Vagina (tissue), 2 donors: ENCODE data around the gene GSTA1. TPM values are rescaled to one million over a fixed set of nuclear protein-coding genes. Genes with fewer than 3 reads are reported as not detected.
"Not testable (repeated sequence)": the region's sequence is repeated elsewhere in the genome, so short reads cannot be mapped to it uniquely, and the experiment has no call there.

Source experiments
- DNase-seq, 2 donors: peaks; one replicate each; pipeline ENCODE4 v3.0.0-alpha.2; 2017; ENCODE audit errors: extremely low spot score in 2 of 2
- H3K27ac ChIP-seq: fragments of 200-600 bp; sonication (generic); one replicate; pipeline ENCODE4 v1.5.1; 2019
- H3K27me3 ChIP-seq: fragments of 200-600 bp; sonication (generic); one replicate; pipeline ENCODE4 v1.5.1; 2019
- H3K36me3 ChIP-seq, 2 donors: fragments of 200-600 bp; sonication (generic); one replicate each; pipeline ENCODE4 v1.5.1; 2017 to 2019
- H3K4me1 ChIP-seq: fragments of 200-600 bp; sonication (generic); one replicate; pipeline ENCODE4 v1.5.1; 2019
- H3K4me3 ChIP-seq, 2 donors: fragments of 200-600 bp; sonication (generic); 1 replicate in 1 of 2; 2 replicates in 1 of 2; pipeline ENCODE4 v1.5.1; 2016 to 2019
- H3K9me3 ChIP-seq: fragments of 200-600 bp; sonication (generic); one replicate; pipeline ENCODE4 v1.5.1; 2019
- POLR2A ChIP-seq, 2 donors: fragments of 450-650 bp; IDR thresholded peaks; one replicate each; pipeline ENCODE4 v1.6.1; 2017; ENCODE audit warnings: antibody characterized with exemption in 2 of 2, mild to moderate bottlenecking in 2 of 2, moderate library complexity in 2 of 2
- POLR2AphosphoS5 ChIP-seq, 2 donors: sonication (generic); formaldehyde crosslinking; IDR thresholded peaks; one replicate each; pipeline ENCODE4 v1.9.0; 2017; ENCODE audit warnings: antibody characterized with exemption in 2 of 2, mild to moderate bottlenecking in 2 of 2, low read depth in 1 of 2; ENCODE audit not compliant: insufficient read depth in 1 of 2
- intact Hi-C: fragments of 100-400 bp; cut with DNase I; formaldehyde crosslinking; loops from one replicate; pipeline ENCODE4 v1.15.1; 2023
- total RNA-seq: library from RNA; depleted of rRNA; stranded (reverse); fragments of >200 nt; gene quantifications from one replicate; pipeline ENCODE4 v1.2.3, GENCODE V29; 2016
- TF ChIP-seq, protein P1 (sequence below), 3 experiments: fragments of 450-650 bp in 2 of 3; fragments of 200-600 bp in 1 of 3; sonication (generic) in 1 of 3; IDR thresholded peaks; one replicate each; pipeline ENCODE4 v1.5.1; 2017 to 2019; ENCODE audit warnings: antibody characterized with exemption in 3 of 3, mild to moderate bottlenecking in 2 of 3, moderate library complexity in 2 of 3

GSTA1 gene
- total RNA-seq, 1 donor from 2014 or later = 1.7 TPM

DNA sequence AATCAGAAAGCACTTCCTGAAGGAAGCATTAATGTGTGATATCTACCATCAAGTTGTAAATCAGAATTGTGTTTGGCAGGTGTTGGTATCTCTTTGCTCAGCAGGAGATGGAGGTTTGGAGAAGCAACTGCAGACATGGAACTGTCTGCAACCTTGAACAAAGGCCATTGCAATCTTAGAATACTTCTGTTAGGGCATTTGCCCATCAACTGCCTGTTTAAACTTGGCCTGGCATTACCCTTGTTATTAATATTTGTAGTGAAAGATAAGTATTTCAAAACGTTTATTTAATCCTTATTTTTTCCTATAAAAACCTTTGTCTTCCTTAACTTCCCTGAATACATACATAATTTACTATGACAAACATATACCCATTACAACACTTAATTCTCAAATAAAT, 22.9 kb upstream of the GSTA1 start:
- intact Hi-C loops = loop anchor here (1.0 kb wide), 1 partner anchor 40 kb away; no protein-coding TSS in a partner anchor
- no peak for DNase-seq
- no peak overlapping the region for H3K4me3 ChIP-seq
- no peaks in the 10 kb centered on the region for H3K27me3 ChIP-seq
- H3K9me3 ChIP-seq = no peaks in the 10 kb centered on the region
- no peaks in the 10 kb centered on the region for H3K36me3 ChIP-seq
- TF ChIP-seq, protein P1, sequence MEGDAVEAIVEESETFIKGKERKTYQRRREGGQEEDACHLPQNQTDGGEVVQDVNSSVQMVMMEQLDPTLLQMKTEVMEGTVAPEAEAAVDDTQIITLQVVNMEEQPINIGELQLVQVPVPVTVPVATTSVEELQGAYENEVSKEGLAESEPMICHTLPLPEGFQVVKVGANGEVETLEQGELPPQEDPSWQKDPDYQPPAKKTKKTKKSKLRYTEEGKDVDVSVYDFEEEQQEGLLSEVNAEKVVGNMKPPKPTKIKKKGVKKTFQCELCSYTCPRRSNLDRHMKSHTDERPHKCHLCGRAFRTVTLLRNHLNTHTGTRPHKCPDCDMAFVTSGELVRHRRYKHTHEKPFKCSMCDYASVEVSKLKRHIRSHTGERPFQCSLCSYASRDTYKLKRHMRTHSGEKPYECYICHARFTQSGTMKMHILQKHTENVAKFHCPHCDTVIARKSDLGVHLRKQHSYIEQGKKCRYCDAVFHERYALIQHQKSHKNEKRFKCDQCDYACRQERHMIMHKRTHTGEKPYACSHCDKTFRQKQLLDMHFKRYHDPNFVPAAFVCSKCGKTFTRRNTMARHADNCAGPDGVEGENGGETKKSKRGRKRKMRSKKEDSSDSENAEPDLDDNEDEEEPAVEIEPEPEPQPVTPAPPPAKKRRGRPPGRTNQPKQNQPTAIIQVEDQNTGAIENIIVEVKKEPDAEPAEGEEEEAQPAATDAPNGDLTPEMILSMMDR (IDR thresholded peaks at IDR 0.05) = no peak
- TF ChIP-seq POLR2AphosphoS5 (IDR thresholded peaks at IDR 0.05; ENCODE audit: insufficient read depth in 1 of 2, low read depth in 1 of 2) (no peak), POLR2A (IDR thresholded peaks at IDR 0.05) (no peak)
- H3K27ac ChIP-seq = no peak overlapping the region
- no peaks in the 10 kb centered on the region for H3K4me1 ChIP-seq

DNA sequence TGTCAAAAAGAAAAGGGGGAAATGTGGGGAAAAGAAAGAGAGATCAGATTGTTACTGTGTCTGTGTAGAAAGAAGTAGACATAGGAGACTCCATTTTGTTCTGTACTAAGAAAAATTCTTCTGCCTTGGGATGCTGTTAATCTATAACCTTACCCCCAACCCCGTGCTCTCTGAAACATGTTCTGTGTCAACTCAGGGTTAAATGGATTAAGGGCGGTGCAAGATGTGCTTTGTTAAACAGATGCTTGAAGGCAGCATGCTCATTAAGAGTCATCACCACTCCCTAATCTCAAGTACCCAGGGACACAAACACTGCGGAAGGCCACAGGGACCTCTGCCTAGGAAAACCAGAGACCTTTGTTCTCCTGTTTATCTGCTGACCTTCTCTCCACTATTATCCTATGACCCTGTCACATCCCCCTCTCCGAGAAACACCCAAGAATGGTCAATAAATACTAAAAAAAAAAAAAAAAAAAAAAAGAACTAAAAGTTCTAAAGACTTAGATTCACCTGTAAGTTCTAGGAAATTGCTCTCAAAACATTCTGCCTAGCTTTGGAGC, 22.4 kb upstream of the GSTA1 start:
- DNase-seq, H3K4me3 ChIP-seq, H3K36me3 ChIP-seq, H3K27ac ChIP-seq, H3K27me3 ChIP-seq, H3K4me1 ChIP-seq, H3K9me3 ChIP-seq: not testable (repeated sequence)
- intact Hi-C loops = loop anchor here (1.0 kb wide), 1 partner anchor 40 kb away; no protein-coding TSS in a partner anchor

DNA sequence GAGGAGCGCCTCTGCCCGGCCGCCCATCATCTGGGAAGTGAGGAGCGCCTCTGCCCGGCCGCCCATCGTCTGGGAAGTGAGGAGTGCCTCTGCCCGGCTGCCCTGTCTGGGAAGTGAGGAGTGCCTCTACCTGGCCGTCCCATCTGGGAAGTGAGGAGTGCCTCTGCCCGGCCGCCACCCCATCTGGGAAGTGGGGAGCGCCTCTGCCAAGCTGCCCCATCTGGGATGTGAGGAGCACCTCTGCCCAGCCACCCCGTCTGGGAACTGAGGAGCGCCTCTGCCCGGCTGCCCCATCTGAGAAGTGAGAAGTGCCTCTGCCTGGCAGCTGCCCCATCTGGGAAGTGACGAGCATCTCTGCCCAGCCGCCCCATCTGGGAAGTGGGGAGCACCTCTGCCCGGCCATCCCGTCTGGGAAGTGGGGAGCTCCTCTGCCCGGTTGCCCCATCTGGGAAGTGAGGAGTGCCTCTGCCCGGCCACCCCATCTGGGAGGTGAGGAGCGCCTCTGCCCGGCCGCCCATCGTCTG, 21.7 kb upstream of the GSTA1 start:
- intact Hi-C loops, H3K27ac ChIP-seq, H3K4me1 ChIP-seq, H3K9me3 ChIP-seq, H3K36me3 ChIP-seq, H3K4me3 ChIP-seq, H3K27me3 ChIP-seq, DNase-seq: not testable (repeated sequence)

DNA sequence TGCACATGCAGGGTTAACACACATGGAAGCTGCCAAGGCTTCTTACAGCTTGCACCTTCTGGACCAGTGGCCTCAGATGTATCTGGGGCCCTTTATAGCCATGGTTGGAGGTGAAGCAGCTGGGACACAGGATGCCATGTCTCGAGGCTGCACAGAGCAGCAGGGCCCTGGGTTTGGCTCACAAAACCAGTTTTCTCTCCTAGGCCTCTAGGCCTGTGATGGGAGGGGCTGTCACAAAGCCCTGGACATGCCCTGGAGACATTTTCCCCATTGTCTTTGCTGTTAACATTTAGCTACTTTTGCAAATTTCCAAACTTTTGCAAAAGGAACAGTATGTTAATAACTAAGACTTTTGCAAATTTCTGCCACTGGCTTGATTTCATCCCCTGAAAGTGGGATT, 18.2 kb upstream of the GSTA1 start:
- no peak for TF ChIP-seq POLR2A (IDR thresholded peaks at IDR 0.05)
- no peak for TF ChIP-seq POLR2AphosphoS5 (IDR thresholded peaks at IDR 0.05; ENCODE audit: insufficient read depth in 1 of 2, low read depth in 1 of 2)
- TF ChIP-seq, protein P1 (IDR thresholded peaks at IDR 0.05) = no peak
- no peak overlapping the region for H3K4me3 ChIP-seq
- no peak for DNase-seq
- no peaks in the 10 kb centered on the region for H3K27me3 ChIP-seq
- intact Hi-C loops = no loop called here
- H3K27ac ChIP-seq = no peak overlapping the region
- no peaks in the 10 kb centered on the region for H3K36me3 ChIP-seq
- H3K4me1 ChIP-seq = no peaks in the 10 kb centered on the region
- no peaks in the 10 kb centered on the region for H3K9me3 ChIP-seq

DNA sequence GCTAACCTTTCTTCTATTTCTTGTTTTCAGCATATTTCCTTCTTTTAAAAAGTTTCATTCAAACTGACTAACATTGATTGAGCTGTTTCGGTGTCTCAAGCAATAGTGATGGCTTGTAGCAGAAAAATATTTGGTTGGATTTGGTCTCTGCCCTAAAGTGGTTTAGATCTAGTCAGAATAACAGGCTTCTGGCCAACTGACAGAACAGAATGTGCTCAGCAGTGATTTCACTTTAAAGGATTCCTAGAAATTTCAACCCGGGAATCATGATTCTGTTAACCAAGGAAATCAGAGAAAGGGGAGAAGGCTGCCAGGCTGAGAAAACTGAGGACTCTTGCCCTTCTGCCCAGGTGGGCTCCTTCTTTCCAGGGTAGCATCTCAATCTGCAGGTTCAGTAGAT, 16.6 kb upstream of the GSTA1 start:
- Histone ChIP-seq H3K27me3 (no peaks in the 10 kb centered on the region), H3K27ac (no peak overlapping the region), H3K36me3 (no peaks in the 10 kb centered on the region), H3K4me3 (no peak overlapping the region), H3K9me3 (no peaks in the 10 kb centered on the region), H3K4me1 (no peaks in the 10 kb centered on the region)
- no peak for DNase-seq
- TF ChIP-seq POLR2AphosphoS5 (IDR thresholded peaks at IDR 0.05; ENCODE audit: insufficient read depth in 1 of 2, low read depth in 1 of 2) = no peak
- intact Hi-C loops = no loop called here

DNA sequence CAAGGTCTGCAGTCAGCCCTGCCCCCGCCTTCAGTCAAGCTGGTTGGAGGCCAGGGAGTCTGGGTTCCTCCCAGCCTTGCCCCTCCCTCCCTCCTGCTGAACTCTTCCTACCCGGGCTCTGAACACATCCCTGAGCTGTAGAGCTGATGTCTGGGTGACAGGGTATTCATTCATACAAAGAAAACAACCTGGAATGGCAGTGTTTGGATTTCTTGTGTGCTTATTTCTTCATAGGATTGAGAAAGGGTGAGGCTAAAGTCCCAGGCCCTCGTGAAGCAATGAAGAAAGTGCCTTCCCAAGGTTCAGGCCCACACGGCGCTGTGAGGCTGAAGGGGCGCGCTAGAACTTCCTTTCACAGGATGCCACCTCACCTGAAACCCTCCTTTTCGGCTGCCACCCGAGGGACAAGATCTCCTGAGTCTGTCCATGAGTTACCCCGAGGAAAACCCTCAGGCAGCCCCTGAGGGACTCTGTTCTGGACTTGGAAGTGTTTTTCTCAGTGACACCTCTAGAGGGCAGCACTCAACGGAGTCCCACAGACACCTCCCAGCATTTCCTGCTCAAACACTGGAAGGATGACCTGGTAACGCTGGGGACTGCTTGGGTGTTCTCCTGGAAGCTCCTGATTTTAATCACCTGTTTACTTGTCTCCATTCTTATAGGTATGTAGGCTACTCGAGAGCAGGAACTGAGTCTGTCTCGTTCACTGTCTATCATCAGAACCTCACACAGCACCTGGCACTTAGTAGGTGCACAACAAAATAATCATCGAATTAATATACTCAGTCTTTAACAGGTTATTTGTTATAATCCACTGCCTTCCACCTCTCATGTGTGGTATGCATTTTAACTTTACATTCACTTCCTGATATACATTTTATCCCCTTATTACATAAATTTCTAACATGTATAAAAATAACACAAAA, 11.8 kb upstream of the GSTA1 start:
- intact Hi-C loops = no loop called here
- Histone ChIP-seq H3K27me3 (no peaks in the 10 kb centered on the region), H3K27ac (no peak overlapping the region), H3K4me3 (no peak overlapping the region), H3K9me3 (no peaks in the 10 kb centered on the region), H3K4me1 (no peaks in the 10 kb centered on the region), H3K36me3 (no peaks in the 10 kb centered on the region)
- no peak for DNase-seq
- TF ChIP-seq POLR2A (IDR thresholded peaks at IDR 0.05) (no peak), POLR2AphosphoS5 (IDR thresholded peaks at IDR 0.05; ENCODE audit: insufficient read depth in 1 of 2, low read depth in 1 of 2) (no peak)
- TF ChIP-seq, protein P1 (IDR thresholded peaks at IDR 0.05) = peak in 2 of 3 experiments; percentile 25 to 37

DNA sequence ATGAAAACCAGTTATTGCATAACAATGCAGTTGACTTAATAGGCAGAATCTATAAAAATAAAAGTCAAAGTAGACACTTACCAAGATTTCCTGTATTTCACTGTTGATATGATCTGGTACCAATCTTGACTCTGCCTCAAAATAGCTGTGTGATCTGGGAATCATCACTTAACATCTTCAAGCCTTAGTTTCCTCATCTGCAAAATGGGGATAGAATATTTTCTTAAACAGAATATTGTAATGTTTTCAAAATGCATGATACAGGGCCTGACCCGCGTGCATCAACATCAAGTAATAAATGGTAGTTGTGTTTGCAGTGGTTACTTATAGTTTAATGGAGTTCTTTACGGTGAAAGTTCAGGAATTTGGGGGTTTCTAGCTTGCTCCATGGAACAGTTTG, 10.9 kb upstream of the GSTA1 start:
- H3K27ac ChIP-seq, H3K4me3 ChIP-seq, intact Hi-C loops, H3K4me1 ChIP-seq, H3K27me3 ChIP-seq, H3K9me3 ChIP-seq, DNase-seq, H3K36me3 ChIP-seq: not testable (repeated sequence)

DNA sequence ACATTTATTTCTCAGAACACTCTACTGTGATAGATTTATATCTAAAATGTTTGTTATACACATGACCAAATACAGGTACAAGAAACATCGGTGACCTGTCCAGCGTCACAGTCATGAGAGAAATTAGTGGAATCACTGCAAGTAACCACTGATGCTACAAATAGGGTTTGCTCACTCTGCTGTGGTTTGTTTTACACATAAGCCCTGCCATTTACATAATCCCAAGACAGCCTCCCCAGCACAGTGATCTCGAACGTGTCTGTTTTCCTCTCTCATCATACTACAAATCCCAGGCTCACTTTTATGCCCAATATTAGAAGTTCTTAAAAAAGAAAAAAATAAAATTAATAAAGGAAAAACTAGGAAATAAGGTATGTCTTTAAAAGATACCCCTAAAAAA, 6.2 kb upstream of the GSTA1 start:
- DNase-seq, H3K4me3 ChIP-seq, H3K27ac ChIP-seq, H3K9me3 ChIP-seq, intact Hi-C loops, H3K27me3 ChIP-seq, H3K36me3 ChIP-seq, H3K4me1 ChIP-seq: not testable (repeated sequence)
